HepG2 (cell line): ENCODE measurements around the gene COMT. TPM values are rescaled to one million over a fixed set of nuclear protein-coding genes. Genes with fewer than 3 reads are reported as not detected.

Experiments used
- ATAC-seq: fragments of 200-7000 bp; cut with Tn5 transposase; 3 replicates; pipeline ENCODE4 v1.9.1; 2020; ENCODE audit warnings: mild to moderate bottlenecking, moderate library complexity
- BruUV-seq: library from RNA; stranded (reverse); fragments of 400-500 nt; replicated peaks from 2 replicates; lab custom pipeline; 2021; lab: Mats Ljungman, UMichigan
- CTCF ChIA-PET: fragments of 300-600 bp; formaldehyde crosslinking; extraction: SDS; loops from one replicate; lab custom pipeline; 2021; ENCODE audit warnings: low total read pairs, inconsistent platforms, low intra/inter-chr PET ratio; lab: Yijun Ruan, JAX
- POLR2A ChIA-PET: fragments of 350-600 bp; sonication (Branson Sonifier 250); formaldehyde crosslinking; loops from one replicate; lab custom pipeline; 2020; ENCODE audit warnings: antibody characterized with exemption, inconsistent platforms; lab: Yijun Ruan, JAX
- DNase-seq: peaks from one replicate; pipeline ENCODE4 v3.0.0-alpha.2; 2015; ENCODE audit warnings: low spot score
- FAIRE-seq: peaks from 3 replicates; lab custom pipeline; 2011; peaks lifted over from hg19 to GRCh38; lab: Jason Lieb, UNC
- H2AFZ ChIP-seq: one replicate; pipeline ENCODE4 v1.6.1; 2011; ENCODE audit warnings: low read length, inconsistent platforms
- H3K27ac ChIP-seq: fragments of 300-600 bp; 3 replicates; pipeline ENCODE4 v1.8.0; 2011; ENCODE audit warnings: mixed run types, mild to moderate bottlenecking, mixed read lengths, low read length, inconsistent platforms; ENCODE audit not compliant: insufficient read depth; ENCODE audit errors: extremely low read length
- H3K27me3 ChIP-seq, 2 experiments: fragments of 200-600 bp in 1 of 2; 2 replicates in 1 of 2; 3 replicates in 1 of 2; pipeline versions ENCODE4 v1.6.0 to v1.8.0; 2011; ENCODE audit warnings: low read length in 2 of 2, mild to moderate bottlenecking in 2 of 2, moderate library complexity in 2 of 2, inconsistent platforms in 1 of 2; ENCODE audit not compliant: insufficient read depth in 2 of 2, control insufficient read depth in 1 of 2
- H3K36me3 ChIP-seq, 2 experiments: fragments of 200-600 bp in 1 of 2; replicated peaks in 1 of 2; 2 replicates in 1 of 2; 3 replicates in 1 of 2; pipeline versions ENCODE4 v1.5.1 to v1.8.0; 2011; ENCODE audit warnings: low read length in 2 of 2, inconsistent platforms in 1 of 2; ENCODE audit not compliant: insufficient read depth in 2 of 2, control insufficient read depth in 1 of 2
- H3K4me1 ChIP-seq: 2 replicates; pipeline ENCODE4 v1.5.1; 2012; ENCODE audit warnings: low read length, inconsistent platforms; ENCODE audit not compliant: insufficient read depth
- H3K4me2 ChIP-seq: 2 replicates; pipeline ENCODE4 v1.6.0; 2011; ENCODE audit warnings: low read depth, low read length, inconsistent platforms
- H3K4me3 ChIP-seq, 3 experiments: fragments of 200-600 bp in 1 of 3; sonication (generic), shearing (Covaris generic) in 1 of 3; replicated peaks in 1 of 3; 2 replicates each; pipeline ENCODE4 v1.5.1; 2011 to 2016; ENCODE audit warnings: low read length in 3 of 3, inconsistent platforms in 2 of 3, low read depth in 2 of 3, mild to moderate bottlenecking in 2 of 3, control low read depth in 1 of 3, mixed read lengths in 1 of 3; ENCODE audit not compliant: insufficient read depth in 1 of 3
- H3K79me2 ChIP-seq: one replicate; pipeline ENCODE4 v1.6.1; 2011; ENCODE audit warnings: low read length, inconsistent platforms; ENCODE audit not compliant: insufficient read depth
- H3K9ac ChIP-seq: 2 replicates; pipeline ENCODE4 v1.6.0; 2011; ENCODE audit warnings: mild to moderate bottlenecking, low read depth, low read length, inconsistent platforms; ENCODE audit not compliant: insufficient read depth
- H3K9me3 ChIP-seq: 2 replicates; pipeline ENCODE4 v1.5.1; 2012; ENCODE audit warnings: mild to moderate bottlenecking, low read length
- H4K20me1 ChIP-seq: 2 replicates; pipeline ENCODE4 v1.6.0; 2011; ENCODE audit warnings: inconsistent platforms, mild to moderate bottlenecking, low read length, moderate library complexity; ENCODE audit not compliant: insufficient read depth
- CENPT ChIP-seq: sonication (generic); formaldehyde crosslinking; IDR thresholded peaks from 2 replicates; pipeline ENCODE4 v1.8.0; 2022; ENCODE audit warnings: low read depth, mild to moderate bottlenecking, moderate library complexity, missing genetic modification reagents
- GPN1 ChIP-seq: sonication (generic); formaldehyde crosslinking; IDR thresholded peaks from 2 replicates; pipeline ENCODE4 v1.5.1; 2020; ENCODE audit warnings: missing genetic modification reagents, borderline replicate concordance
- HDAC6 ChIP-seq: fragments of 200-600 bp; sonication (generic); IDR thresholded peaks from 2 replicates; pipeline ENCODE4 v1.7.0; 2017; ENCODE audit warnings: mild to moderate bottlenecking, antibody characterized with exemption, low read length, low read depth
- HNF4A ChIP-seq: sonication (generic); formaldehyde crosslinking; IDR thresholded peaks from 2 replicates; pipeline ENCODE4 v1.4.0; 2020; ENCODE audit warnings: missing genetic modification reagents
- HNF4G ChIP-seq, 2 experiments: sonication (generic) in 1 of 2; formaldehyde crosslinking in 1 of 2; IDR thresholded peaks; 2 replicates each; pipeline versions ENCODE4 v1.4.0 to v1.6.1; 2011 to 2020; ENCODE audit warnings: borderline replicate concordance in 2 of 2, low read depth in 2 of 2, mild to moderate bottlenecking in 2 of 2, low read length in 1 of 2, missing genetic modification reagents in 1 of 2, moderate library complexity in 1 of 2
- KDM2A ChIP-seq: sonication (generic); formaldehyde crosslinking; IDR thresholded peaks from 2 replicates; pipeline ENCODE4 v1.4.0; 2020; ENCODE audit warnings: low read depth, missing genetic modification reagents, borderline replicate concordance
- NFIB ChIP-seq: sonication (generic); formaldehyde crosslinking; IDR thresholded peaks from 2 replicates; pipeline ENCODE4 v1.9.0; 2021; ENCODE audit warnings: missing genetic modification reagents, mild to moderate bottlenecking, borderline replicate concordance
- ONECUT2 ChIP-seq: sonication (generic); formaldehyde crosslinking; IDR thresholded peaks from 2 replicates; pipeline ENCODE4 v1.4.0; 2020; ENCODE audit warnings: missing genetic modification reagents
- SCMH1 ChIP-seq: sonication (generic); formaldehyde crosslinking; IDR thresholded peaks from 2 replicates; pipeline ENCODE4 v1.9.0; 2021; ENCODE audit warnings: missing genetic modification reagents, mild to moderate bottlenecking, borderline replicate concordance
- SMC3 ChIP-seq: IDR thresholded peaks from 2 replicates; pipeline ENCODE4 v1.6.1; 2011; ENCODE audit warnings: low read length, improper control_type of control experiment
- ZNF737 ChIP-seq: sonication (generic); formaldehyde crosslinking; IDR thresholded peaks from 2 replicates; pipeline ENCODE4 v1.5.0; 2020; ENCODE audit warnings: missing genetic modification reagents, mild to moderate bottlenecking, borderline replicate concordance
- ZNF768 ChIP-seq: sonication (generic); formaldehyde crosslinking; IDR thresholded peaks from 2 replicates; pipeline ENCODE4 v1.4.0; 2020; ENCODE audit warnings: missing genetic modification reagents
- ZNF841 ChIP-seq: sonication (generic); formaldehyde crosslinking; IDR thresholded peaks from 2 replicates; pipeline ENCODE4 v1.8.1; 2023; ENCODE audit warnings: missing genetic modification reagents, borderline replicate concordance
- WGBS: methylation state at CpG from one replicate; pipeline ENCODE4 v1.1.6; 2017; ENCODE audit warnings: low lambda C conversion rate; 5-methylcytosine and 5-hydroxymethylcytosine counted together
- in situ Hi-C: cut with HindIII; loops from 2 replicates; pipeline ENCODE4 v1.10.0; 2017; ENCODE audit warnings: low pct_unique_long_range_greater_than_20kb; ENCODE audit not compliant: extremely low pct_ligation_motif_present
- intact Hi-C: fragments of 100-400 bp; cut with micrococcal nuclease; formaldehyde crosslinking; loops from one replicate; pipeline ENCODE4 v1.10.0; 2022; ENCODE audit not compliant: unreplicated experiment
- polyA plus RNA-seq, 8 experiments: library from polyadenylated mRNA; depleted of rRNA in 3 of 8; stranded (reverse) in 7 of 8; unstranded in 1 of 8; fragments of >200 nt; fragmentation: Illumina TruSeq in 4 of 8; extraction: Trizol in 4 of 8; gene quantifications; 2 replicates each; pipeline versions ENCODE4 v1.2.1 to v1.2.3, GENCODE V29; 2011 to 2016; ENCODE audit warnings: low read depth in 4 of 8, missing spikeins in 1 of 8, mixed read lengths in 1 of 8; ENCODE audit not compliant: insufficient read depth in 1 of 8
- total RNA-seq, 5 experiments: library from RNA; depleted of rRNA; stranded (reverse); fragments of >200 nt; fragmentation: Illumina TruSeq; extraction: Trizol; gene quantifications; 2 replicates each; pipeline ENCODE4 v1.2.3, GENCODE V29; 2016; ENCODE audit warnings: low read depth in 1 of 5
- TF ChIP-seq, protein P1 (sequence below): sonication (generic); formaldehyde crosslinking; conservative IDR thresholded peaks from 2 replicates; pipeline ENCODE4 v1.4.0; 2020; ENCODE audit warnings: missing genetic modification reagents
- TF ChIP-seq, protein P2 (sequence below): sonication (generic); formaldehyde crosslinking; IDR thresholded peaks from 2 replicates; pipeline ENCODE4 v1.4.0; 2020; ENCODE audit warnings: missing genetic modification reagents
- TF ChIP-seq, protein P3 (sequence below): sonication (generic); formaldehyde crosslinking; IDR thresholded peaks from 2 replicates; pipeline ENCODE4 v1.4.0; 2020; ENCODE audit warnings: missing genetic modification reagents

Gene COMT
- total and polyA plus RNA-seq, 2 of the 13 experiments (the other 11 are each of a cell fraction or from before 2014, with no cell fraction given) = 156 to 162 TPM

DNA sequence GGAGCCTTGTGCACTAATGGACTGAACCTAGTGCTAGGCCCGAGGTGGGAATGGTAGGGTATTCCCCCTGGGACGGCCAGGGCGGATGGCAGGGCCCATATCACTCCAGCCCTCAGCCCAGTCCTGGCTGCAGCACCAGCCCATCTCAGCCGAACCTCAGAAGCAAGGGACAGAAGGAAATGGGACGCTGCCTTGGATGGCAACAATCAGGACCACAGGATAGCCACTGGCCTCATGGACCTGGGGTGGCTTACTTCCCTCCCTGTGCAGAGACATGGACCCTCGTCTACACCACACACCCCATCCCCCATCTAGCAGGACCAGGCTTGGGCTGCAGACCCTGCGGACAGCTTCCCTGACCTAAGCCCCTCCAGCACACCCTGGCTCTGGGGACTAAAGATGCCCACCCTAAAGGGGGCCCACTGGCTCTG lies 50.9 kb downstream of the COMT start:
- Histone ChIP-seq H4K20me1 (no peaks in the 10 kb centered on the region), H3K9me3 (no peaks in the 10 kb centered on the region), H3K4me1 (peaks cover 1% of the 10 kb centered on the region; the same call in 1 of the 2 replicates), H3K79me2 (no peaks in the 10 kb centered on the region), H2AFZ (no peak overlapping the region), H3K36me3 (no peaks in the 10 kb centered on the region; a peak in 1 of 5 replicates), H3K27ac (no peak overlapping the region), H3K4me2 (no peak overlapping the region), H3K9ac (no peak overlapping the region), H3K27me3 (0 out of 5 replicates have a peak, but pooled peaks cover 0 to 1% of the 10 kb centered on the region in 2 experiments), H3K4me3 (no peak overlapping the region)
- intact Hi-C loops = no loop called here
- ATAC-seq (no peak), DNase-seq (no peak), FAIRE-seq (no peak)
- in situ Hi-C loops = no loop called here
- ChIA-PET CTCF (no interaction called here), POLR2A (no interaction called here)
- BruUV-seq = no TSS peak
- no CpG with 5 or more reads among the region's 7 CpGs for WGBS
- TF ChIP-seq, protein P1, sequence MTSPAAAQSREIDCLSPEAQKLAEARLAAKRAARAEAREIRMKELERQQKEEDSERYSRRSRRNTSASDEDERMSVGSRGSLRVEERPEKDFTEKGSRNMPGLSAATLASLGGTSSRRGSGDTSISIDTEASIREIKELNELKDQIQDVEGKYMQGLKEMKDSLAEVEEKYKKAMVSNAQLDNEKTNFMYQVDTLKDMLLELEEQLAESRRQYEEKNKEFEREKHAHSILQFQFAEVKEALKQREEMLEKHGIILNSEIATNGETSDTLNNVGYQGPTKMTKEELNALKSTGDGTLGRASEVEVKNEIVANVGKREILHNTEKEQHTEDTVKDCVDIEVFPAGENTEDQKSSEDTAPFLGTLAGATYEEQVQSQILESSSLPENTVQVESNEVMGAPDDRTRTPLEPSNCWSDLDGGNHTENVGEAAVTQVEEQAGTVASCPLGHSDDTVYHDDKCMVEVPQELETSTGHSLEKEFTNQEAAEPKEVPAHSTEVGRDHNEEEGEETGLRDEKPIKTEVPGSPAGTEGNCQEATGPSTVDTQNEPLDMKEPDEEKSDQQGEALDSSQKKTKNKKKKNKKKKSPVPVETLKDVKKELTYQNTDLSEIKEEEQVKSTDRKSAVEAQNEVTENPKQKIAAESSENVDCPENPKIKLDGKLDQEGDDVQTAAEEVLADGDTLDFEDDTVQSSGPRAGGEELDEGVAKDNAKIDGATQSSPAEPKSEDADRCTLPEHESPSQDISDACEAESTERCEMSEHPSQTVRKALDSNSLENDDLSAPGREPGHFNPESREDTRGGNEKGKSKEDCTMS (CRISPR knock-in tag) = no peak
- TF ChIP-seq ZNF737 (no peak), ZNF768 (no peak), SCMH1 (CRISPR knock-in tag) (no peak), HDAC6 (no peak), GPN1 (CRISPR knock-in tag) (no peak), CENPT (no peak), HNF4A (CRISPR knock-in tag) (no peak), NFIB (CRISPR knock-in tag) (no peak), ONECUT2 (CRISPR knock-in tag) (no peak), KDM2A (CRISPR knock-in tag) (no peak), HNF4G (IDR thresholded peaks at IDR 0.05; ENCODE audit: borderline replicate concordance, low read depth, low read length) (no peak), HNF4G (CRISPR knock-in tag; IDR thresholded peaks at IDR 0.05; ENCODE audit: borderline replicate concordance, low read depth) (no peak), ZNF841 (CRISPR knock-in tag) (no peak), SMC3 (no peak)
- TF ChIP-seq, protein P2, sequence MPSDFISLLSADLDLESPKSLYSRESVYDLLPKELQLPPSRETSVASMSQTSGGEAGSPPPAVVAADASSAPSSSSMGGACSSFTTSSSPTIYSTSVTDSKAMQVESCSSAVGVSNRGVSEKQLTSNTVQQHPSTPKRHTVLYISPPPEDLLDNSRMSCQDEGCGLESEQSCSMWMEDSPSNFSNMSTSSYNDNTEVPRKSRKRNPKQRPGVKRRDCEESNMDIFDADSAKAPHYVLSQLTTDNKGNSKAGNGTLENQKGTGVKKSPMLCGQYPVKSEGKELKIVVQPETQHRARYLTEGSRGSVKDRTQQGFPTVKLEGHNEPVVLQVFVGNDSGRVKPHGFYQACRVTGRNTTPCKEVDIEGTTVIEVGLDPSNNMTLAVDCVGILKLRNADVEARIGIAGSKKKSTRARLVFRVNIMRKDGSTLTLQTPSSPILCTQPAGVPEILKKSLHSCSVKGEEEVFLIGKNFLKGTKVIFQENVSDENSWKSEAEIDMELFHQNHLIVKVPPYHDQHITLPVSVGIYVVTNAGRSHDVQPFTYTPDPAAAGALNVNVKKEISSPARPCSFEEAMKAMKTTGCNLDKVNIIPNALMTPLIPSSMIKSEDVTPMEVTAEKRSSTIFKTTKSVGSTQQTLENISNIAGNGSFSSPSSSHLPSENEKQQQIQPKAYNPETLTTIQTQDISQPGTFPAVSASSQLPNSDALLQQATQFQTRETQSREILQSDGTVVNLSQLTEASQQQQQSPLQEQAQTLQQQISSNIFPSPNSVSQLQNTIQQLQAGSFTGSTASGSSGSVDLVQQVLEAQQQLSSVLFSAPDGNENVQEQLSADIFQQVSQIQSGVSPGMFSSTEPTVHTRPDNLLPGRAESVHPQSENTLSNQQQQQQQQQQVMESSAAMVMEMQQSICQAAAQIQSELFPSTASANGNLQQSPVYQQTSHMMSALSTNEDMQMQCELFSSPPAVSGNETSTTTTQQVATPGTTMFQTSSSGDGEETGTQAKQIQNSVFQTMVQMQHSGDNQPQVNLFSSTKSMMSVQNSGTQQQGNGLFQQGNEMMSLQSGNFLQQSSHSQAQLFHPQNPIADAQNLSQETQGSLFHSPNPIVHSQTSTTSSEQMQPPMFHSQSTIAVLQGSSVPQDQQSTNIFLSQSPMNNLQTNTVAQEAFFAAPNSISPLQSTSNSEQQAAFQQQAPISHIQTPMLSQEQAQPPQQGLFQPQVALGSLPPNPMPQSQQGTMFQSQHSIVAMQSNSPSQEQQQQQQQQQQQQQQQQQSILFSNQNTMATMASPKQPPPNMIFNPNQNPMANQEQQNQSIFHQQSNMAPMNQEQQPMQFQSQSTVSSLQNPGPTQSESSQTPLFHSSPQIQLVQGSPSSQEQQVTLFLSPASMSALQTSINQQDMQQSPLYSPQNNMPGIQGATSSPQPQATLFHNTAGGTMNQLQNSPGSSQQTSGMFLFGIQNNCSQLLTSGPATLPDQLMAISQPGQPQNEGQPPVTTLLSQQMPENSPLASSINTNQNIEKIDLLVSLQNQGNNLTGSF (CRISPR knock-in tag) = no peak
- TF ChIP-seq, protein P3, sequence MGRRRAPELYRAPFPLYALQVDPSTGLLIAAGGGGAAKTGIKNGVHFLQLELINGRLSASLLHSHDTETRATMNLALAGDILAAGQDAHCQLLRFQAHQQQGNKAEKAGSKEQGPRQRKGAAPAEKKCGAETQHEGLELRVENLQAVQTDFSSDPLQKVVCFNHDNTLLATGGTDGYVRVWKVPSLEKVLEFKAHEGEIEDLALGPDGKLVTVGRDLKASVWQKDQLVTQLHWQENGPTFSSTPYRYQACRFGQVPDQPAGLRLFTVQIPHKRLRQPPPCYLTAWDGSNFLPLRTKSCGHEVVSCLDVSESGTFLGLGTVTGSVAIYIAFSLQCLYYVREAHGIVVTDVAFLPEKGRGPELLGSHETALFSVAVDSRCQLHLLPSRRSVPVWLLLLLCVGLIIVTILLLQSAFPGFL (CRISPR knock-in tag) = no peak
